Right lobe of liver (tissue), 6 donors: ENCODE measurements around the gene RGS13. TPM values are rescaled to one million over a fixed set of nuclear protein-coding genes. Genes with fewer than 3 reads are reported as not detected.

Experiments used
- ATAC-seq, 4 donors: fragments of 200-7000 bp; cut with Tn5 transposase; one replicate each; pipeline ENCODE4 v1.9.1; 2020; ENCODE audit warnings: mild to moderate bottlenecking in 4 of 4, moderate library complexity in 4 of 4
- DNase-seq, 3 donors: peaks; one replicate each; pipeline ENCODE4 v3.0.0-alpha.2; 2020
- H3K27ac ChIP-seq, 3 donors: fragments of 200-600 bp; one replicate each; pipeline ENCODE4 v1.8.0; 2022
- H3K27me3 ChIP-seq, 2 donors: fragments of 200-600 bp; one replicate each; pipeline ENCODE4 v1.8.0; 2022
- H3K36me3 ChIP-seq, 4 donors: fragments of 200-600 bp; sonication (generic) in 1 of 4; one replicate each; pipeline versions ENCODE4 v1.5.1 to v1.8.0; 2017 to 2022; ENCODE audit warnings: control low read depth in 1 of 4
- H3K4me1 ChIP-seq, 4 donors: fragments of 200-600 bp; sonication (generic) in 1 of 4; one replicate each; pipeline versions ENCODE4 v1.5.1 to v1.8.0; 2017 to 2022; ENCODE audit warnings: control low read depth in 1 of 4
- H3K4me3 ChIP-seq, 3 donors: fragments of 200-600 bp; one replicate each; pipeline ENCODE4 v1.8.0; 2022
- H3K9me3 ChIP-seq, 4 donors: fragments of 200-600 bp; sonication (generic) in 1 of 4; one replicate each; pipeline versions ENCODE4 v1.5.1 to v1.8.0; 2017 to 2022; ENCODE audit warnings: control low read depth in 1 of 4
- POLR2A ChIP-seq: fragments of 450-650 bp; IDR thresholded peaks from one replicate; pipeline ENCODE4 v1.6.1; 2017; ENCODE audit warnings: antibody characterized with exemption, mild to moderate bottlenecking
- WGBS: methylation state at CpG from one replicate; pipeline ENCODE4 v1.1.6; 2018; ENCODE audit warnings: low coverage, low lambda C conversion rate; ENCODE audit not compliant: insufficient coverage; ENCODE audit errors: missing lambda C conversion rate; 5-methylcytosine and 5-hydroxymethylcytosine counted together
- intact Hi-C, 2 donors: fragments of 100-400 bp; cut with DNase I; formaldehyde crosslinking; loops; one replicate each; pipeline versions ENCODE4 v1.11.2 to v1.14.1; 2022
- total RNA-seq, 6 experiments: library from RNA; depleted of rRNA in 2 of 6; stranded (reverse); fragments of >200 nt in 2 of 6; fragmentation: NEBNext Ultra II Directional in 3 of 6; extraction: Animal tissue kit (Norgen Biotek cat#: 25700) in 3 of 6; gene quantifications; one replicate each; pipeline versions ENCODE4 v1.1.0 to v1.2.4, GENCODE V29; 2016 to 2023
- TF ChIP-seq, protein P1 (sequence below), 4 donors: fragments of 200-600 bp in 3 of 4; fragments of 450-650 bp in 1 of 4; IDR thresholded peaks; one replicate each; pipeline versions ENCODE4 v1.5.1 to v1.8.0; 2016 to 2022; ENCODE audit warnings: antibody characterized with exemption in 4 of 4, mild to moderate bottlenecking in 2 of 4
- donor health status: DM: no; HTN: yes; CAD: no.
- donor health status: DM: no; HTN: no; CAD: no.
- donor health status: DM: no; HTN: no; CAD: no.
- donor health status: DM: no; HTN: yes; CAD: no.
- donor health status: DM: no; HTN: yes; CAD: no.

RGS13 gene
- total RNA-seq, 6 experiments from 2014 or later = not detected

DNA sequence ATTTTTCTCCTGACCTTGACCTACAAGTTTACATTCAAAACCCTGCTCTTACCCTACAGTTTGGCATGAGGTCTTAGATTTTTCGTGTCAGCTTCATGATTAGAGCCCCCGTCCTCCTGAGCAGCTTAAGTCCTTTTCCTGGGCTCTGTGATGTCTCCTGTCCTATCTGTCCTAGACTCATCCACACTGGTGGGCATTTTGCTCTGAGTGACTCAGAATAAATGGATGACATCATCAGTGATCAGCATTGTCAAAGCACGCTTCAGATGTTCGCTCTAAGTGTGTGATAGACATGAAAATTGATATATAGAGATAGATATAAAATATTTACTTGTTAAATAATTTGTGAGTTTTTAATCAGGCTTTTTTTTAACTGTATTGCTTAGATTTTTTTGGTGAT is 21.8 kb downstream of the RGS13 start:
- no peaks in the 10 kb centered on the region for H3K36me3 ChIP-seq
- DNase-seq (no peak), ATAC-seq (no peak)
- no peak overlapping the region for H3K4me3 ChIP-seq
- H3K27ac ChIP-seq = no peak overlapping the region
- no peaks in the 10 kb centered on the region for H3K9me3 ChIP-seq
- no peaks in the 10 kb centered on the region for H3K27me3 ChIP-seq
- intact Hi-C loops = no loop called here
- H3K4me1 ChIP-seq = no peaks in the 10 kb centered on the region
- WGBS = 63% methylated on average over 4 of the region's 4 CpGs
- TF ChIP-seq, protein P1, sequence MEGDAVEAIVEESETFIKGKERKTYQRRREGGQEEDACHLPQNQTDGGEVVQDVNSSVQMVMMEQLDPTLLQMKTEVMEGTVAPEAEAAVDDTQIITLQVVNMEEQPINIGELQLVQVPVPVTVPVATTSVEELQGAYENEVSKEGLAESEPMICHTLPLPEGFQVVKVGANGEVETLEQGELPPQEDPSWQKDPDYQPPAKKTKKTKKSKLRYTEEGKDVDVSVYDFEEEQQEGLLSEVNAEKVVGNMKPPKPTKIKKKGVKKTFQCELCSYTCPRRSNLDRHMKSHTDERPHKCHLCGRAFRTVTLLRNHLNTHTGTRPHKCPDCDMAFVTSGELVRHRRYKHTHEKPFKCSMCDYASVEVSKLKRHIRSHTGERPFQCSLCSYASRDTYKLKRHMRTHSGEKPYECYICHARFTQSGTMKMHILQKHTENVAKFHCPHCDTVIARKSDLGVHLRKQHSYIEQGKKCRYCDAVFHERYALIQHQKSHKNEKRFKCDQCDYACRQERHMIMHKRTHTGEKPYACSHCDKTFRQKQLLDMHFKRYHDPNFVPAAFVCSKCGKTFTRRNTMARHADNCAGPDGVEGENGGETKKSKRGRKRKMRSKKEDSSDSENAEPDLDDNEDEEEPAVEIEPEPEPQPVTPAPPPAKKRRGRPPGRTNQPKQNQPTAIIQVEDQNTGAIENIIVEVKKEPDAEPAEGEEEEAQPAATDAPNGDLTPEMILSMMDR (IDR thresholded peaks at IDR 0.05) = no peak
- no peak for TF ChIP-seq POLR2A

DNA sequence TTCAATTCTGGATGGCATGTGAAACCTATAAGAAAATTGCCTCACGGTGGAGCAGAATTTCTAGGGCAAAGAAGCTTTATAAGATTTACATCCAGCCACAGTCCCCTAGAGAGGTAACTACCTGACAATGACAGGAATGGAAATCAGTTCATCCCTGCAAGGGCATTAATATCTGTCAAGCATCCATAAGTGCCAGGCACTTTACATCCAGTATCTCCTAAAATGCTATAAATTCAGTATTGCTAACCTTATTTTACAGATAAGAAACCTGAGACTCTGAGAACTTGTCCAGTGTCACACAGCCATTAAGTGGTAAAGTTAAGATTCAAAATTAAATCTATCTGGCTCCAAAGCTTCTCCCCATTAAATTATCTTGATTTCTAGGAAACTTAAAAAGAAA is 22.3 kb downstream of the RGS13 start:
- Histone ChIP-seq H3K27me3 (no peaks in the 10 kb centered on the region), H3K36me3 (no peaks in the 10 kb centered on the region), H3K27ac (no peak overlapping the region), H3K4me1 (no peaks in the 10 kb centered on the region), H3K9me3 (no peaks in the 10 kb centered on the region), H3K4me3 (no peak overlapping the region)
- 82% methylated on average over 1 of the region's 1 CpG for WGBS
- TF ChIP-seq, protein P1 (IDR thresholded peaks at IDR 0.05) = no peak
- TF ChIP-seq POLR2A = no peak
- no peak for DNase-seq
- ATAC-seq = no peak
- intact Hi-C loops = no loop called here

DNA sequence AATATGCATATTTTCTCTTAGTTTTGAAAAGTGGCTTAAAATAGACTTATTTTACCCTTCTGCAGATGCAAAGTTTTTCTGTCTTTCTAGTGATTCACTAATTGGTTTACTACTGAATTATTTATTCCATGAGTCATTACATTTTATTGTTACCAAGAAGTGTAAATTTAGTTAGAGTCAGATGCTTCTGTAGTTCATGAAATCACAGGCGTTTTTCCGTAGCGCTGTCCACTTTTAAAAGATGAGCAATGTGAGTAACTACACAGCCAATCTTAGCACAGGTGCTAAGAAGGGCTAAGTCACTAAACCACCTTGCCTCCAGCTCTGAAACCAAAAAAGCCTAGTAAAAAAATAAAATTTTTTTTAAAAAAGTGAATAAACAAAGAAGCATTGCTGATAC is 24.7 kb downstream of the RGS13 start:
- no peaks in the 10 kb centered on the region for H3K27me3 ChIP-seq
- H3K36me3 ChIP-seq = no peaks in the 10 kb centered on the region
- WGBS = 78% methylated on average over 3 of the region's 3 CpGs
- no peak overlapping the region for H3K27ac ChIP-seq
- no peaks in the 10 kb centered on the region for H3K4me1 ChIP-seq
- intact Hi-C loops = no loop called here
- ATAC-seq (no peak), DNase-seq (no peak)
- TF ChIP-seq, protein P1 (IDR thresholded peaks at IDR 0.05) = no peak
- TF ChIP-seq POLR2A = no peak
- H3K4me3 ChIP-seq = no peak overlapping the region
- no peaks in the 10 kb centered on the region for H3K9me3 ChIP-seq

DNA sequence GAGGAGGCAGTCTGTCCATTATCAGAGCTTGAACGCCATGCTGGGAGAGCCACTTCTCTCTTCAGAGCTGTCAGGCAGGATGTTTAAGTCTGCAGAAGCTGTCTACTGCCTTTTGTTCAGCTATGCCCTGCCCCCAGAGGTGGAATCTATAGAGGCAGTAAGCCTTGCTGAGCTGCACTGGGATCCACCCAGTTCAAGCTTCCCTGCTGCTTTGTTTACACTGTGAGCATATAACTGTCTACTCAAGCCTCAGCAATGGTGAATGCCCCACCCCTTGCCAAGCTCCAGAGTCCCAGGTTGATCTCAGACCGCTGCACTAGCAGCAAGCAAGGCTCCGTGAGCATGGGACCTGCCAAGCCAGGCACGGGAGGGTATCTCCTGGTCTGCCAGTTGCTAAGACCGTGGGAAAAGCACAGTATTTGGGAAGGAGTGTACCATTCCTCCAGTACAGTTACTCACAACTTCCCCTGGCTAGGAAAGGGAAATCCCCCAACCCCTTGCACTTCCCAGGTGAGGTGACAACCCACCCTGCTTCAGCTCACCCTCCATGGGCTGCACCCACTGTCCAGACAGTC is 32.5 kb downstream of the RGS13 start:
- DNase-seq = no peak
- H3K4me3 ChIP-seq = no peak overlapping the region

More for the DNA sequence above, 32.5 kb downstream of the RGS13 start:
- 40% methylated on average over 1 of the region's 5 CpGs for WGBS
- Histone ChIP-seq H3K27me3 (no peaks in the 10 kb centered on the region), H3K4me1 (no peaks in the 10 kb centered on the region), H3K36me3 (no peaks in the 10 kb centered on the region), H3K9me3 (no peaks in the 10 kb centered on the region), H3K27ac (no peak overlapping the region)
- intact Hi-C loops = no loop called here
- no peak for TF ChIP-seq POLR2A
- TF ChIP-seq, protein P1 (IDR thresholded peaks at IDR 0.05) = no peak
- no peak for ATAC-seq
